ENCODE measurements around the gene NFATC1.

DNA sequence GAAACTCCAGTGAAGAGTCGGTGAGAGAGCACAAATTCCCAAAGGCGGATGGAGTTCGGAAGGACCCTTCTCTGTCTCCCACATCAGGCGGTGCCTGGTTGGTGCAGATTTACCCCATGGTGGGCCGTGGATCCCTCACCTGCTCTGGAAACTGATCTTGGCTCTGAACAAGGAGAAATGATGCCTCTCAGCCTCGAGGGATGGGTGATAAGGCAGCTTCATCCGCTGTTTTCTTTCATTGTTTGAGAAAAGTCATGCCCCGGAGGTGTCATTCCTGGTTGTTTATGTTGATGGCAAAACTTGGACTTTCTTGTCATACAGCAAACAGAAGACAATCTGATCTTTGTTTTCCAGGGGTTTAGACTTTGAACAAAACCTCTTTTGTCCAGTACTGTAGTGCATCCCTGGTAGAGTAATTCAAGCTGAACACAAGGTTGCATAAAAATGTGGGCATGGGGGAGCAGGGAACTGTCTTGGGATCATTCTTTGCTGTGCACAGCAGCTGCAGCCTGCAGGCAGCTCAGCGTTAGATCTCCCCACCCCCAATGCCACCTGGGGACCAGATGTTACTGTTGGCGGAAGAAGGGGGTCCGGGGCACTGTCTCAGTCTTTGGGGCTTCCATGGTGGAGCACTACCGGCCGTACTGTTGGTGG is 81.3 kb downstream of the NFATC1 start:
- TF ChIP-seq CTCF (IDR thresholded peaks at IDR 0.05; ENCODE audit: borderline replicate concordance, extremely low read depth, low read length, poor library complexity, severe bottlenecking) (no peak), EZH2 (IDR thresholded peaks at IDR 0.05; ENCODE audit: borderline replicate concordance, low read depth, low read length, severe bottlenecking) (no peak)

Measured in DND-41 (cell line).